GM18861 (cell line): ENCODE results near the gene MEF2B.
"Not testable (repeated sequence)": the region's sequence is repeated elsewhere in the genome, so short reads cannot be mapped to it uniquely, and the experiment has no call there.

ENCODE experiments used
- ATAC-seq: cut with Tn5 transposase; IDR thresholded peaks from one replicate; pipeline ENCODE4 v1.9.1; 2021; ENCODE audit not compliant: unreplicated experiment

MEF2B gene

DNA sequence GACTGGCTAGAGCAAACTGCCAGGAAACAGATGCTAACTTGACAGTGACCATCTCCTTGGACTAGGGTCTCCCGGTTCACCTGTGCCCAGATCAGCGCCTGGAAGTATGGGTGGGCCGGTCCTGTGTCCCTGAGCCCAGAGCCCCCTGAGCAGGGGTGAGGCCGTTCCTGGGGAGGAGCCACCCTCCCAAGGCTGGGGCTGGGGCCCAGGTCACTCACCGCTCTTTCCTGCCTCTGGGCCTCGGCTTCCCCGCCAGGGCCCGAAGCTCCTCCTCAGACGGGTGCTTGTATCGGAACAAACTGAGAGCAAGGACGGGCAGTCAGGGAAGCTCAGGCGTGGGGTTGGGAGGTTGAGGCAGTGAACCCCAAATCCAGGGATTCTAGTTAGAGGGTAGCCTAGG is 37.2 kb downstream of the MEF2B start:
- no peak for ATAC-seq

- no peak for ATAC-seq
Observed at GRCh38 chr19:19131989-19132388, 38.1 kb downstream of the MEF2B start.

DNA sequence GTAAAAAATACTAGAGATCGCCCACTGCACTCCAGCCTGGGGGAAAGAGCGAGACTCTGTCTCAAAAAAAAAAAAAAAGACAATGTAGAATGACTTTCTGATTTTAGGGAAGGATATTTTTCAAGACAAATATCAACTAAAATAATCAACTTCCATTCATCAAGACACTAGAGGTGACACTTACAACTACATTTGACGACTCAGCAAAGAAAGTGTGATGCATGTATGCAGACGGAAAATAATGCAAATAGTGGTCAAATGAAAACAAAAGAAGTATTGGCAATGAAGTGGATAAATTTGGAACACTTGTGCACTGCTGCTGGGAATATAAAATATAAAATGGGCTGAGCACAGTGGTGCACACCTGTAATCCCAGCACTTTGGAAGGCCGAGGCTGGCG is 44.0 kb downstream of the MEF2B start:
- no peak for ATAC-seq

GRCh38 chr19:19123386-19123785 is 46.7 kb downstream of the MEF2B start:
- no peak for ATAC-seq

- ATAC-seq = no peak
Observed at GRCh38 chr19:19122902-19123301, 47.2 kb downstream of the MEF2B start.

- ATAC-seq = no peak
Observed at GRCh38 chr19:19121371-19121770, 48.7 kb downstream of the MEF2B start.

DNA sequence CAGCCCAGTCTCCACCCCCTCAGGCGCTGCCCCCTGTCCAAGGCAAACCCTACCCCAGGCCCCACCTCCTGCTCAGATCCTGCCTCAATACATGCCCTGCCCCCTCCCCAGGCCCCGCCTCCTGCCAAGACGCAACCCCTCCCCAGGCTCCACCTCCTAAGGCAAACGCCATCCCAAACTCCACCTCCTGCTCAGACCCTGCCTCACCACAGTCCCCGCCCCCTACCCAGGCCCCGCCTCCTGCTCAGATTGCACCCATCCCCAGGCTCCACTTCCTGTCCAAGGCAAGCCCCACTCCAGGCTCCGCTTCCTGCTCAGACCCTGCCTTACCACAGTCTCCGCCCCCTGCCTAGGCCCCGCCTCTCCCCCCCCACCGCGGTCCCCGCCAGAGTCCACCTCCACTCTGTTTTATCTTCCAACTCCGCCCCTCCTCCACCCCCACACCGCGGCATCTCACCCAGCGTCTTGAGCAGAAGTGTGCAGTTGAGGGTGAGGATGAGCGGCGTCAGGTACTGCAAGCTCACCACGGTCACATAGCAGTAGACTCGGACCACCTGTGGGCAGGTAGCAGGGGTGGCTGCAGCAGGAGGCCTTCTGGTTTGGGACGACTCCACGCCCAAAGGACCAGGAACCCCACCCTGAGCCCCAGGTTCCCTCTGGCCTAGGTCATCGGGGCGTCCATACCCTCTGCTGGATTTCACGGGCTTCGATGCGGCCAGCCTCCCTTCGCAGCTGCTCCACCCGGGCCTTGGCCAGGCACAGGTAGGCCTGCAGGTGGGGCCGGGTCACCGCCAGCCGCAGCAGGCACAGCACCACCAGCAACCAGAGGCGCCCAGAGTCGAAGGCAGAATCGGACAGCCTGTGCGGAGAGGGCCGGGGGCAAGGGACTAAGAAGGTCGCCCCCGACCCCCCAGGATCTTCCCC is 49.5 kb downstream of the MEF2B start:
- no peak for ATAC-seq

GRCh38 chr19:19119325-19120237 is 50.5 kb downstream of the MEF2B start:
- ATAC-seq = no peak

DNA sequence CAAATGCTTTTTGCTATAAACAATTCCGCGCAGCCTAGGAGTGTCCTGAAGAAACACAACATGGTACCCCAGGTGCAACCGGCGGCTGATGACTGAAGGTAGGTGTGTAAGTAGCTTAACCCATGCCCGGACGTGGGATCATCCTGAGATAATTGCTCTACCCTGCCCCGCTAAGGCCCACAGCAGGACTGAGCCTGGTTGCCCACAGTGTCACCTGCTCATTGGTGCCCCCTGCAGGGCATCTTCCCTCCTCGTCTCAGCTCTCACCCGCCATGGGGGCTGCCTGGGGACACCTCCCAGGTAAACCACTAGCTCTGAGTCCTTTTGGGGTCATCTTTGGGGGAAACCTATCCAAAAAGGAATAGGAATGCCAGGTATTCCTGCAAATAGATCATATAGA is 54.1 kb downstream of the MEF2B start:
- no peak for ATAC-seq

DNA sequence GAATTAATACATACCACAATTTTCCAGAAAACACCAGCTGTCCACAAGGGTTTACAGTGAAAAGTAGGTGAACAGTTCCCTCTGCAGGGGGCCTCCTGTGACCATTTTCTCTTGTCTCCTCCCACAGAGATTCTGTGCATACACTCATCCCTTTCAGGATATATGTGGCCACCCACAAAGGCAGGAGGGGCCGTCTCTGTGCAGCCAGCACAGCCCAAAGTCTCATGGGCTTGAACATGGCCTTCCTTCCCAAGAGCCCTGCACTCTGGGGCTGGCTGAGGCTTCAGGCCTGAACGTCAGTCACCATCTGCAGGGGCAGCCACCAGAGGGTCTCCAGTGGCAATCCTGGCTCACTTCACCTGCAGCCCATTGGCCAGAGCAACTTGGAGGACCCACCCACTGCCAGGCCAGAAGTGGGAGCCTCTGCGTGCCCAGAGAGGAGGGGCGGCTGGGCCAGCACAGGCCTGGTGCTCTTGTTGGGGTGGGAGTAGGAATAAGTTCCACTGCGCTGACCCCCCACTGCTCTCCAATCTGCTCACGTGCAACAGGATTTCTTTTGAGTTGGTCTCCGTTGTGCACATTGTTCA is 56.9 kb downstream of the MEF2B start:
- no peak for ATAC-seq

DNA sequence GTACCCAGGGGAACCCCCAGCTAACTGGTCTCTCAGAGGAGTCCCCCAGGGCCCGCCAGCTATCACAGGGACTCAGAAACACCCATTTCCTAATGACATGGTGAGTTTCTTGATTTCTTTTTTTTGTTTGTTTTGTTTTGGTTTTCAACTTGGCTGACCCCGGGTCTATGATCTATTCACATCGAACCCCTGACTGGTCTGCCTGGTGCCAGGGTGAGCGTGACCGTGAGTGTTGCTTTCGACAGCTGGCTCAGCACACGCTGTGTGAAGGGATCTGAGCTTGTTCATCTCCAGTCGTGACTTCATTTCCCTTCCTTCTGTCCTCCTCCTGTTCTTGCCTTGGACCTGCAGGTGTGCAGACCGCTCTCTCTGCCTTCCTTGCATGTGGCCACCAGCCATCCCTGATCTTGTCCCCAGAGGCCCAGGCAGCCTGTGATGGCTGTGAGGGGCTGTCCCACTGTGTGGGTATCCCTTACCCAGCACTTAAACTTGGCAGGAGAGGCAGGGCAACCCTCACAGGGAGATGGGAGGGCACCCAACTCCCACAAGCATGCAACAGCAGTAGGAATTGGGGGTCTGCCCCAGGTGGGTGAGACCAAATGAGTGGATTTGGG is 58.0 kb downstream of the MEF2B start:
- ATAC-seq = no peak

DNA sequence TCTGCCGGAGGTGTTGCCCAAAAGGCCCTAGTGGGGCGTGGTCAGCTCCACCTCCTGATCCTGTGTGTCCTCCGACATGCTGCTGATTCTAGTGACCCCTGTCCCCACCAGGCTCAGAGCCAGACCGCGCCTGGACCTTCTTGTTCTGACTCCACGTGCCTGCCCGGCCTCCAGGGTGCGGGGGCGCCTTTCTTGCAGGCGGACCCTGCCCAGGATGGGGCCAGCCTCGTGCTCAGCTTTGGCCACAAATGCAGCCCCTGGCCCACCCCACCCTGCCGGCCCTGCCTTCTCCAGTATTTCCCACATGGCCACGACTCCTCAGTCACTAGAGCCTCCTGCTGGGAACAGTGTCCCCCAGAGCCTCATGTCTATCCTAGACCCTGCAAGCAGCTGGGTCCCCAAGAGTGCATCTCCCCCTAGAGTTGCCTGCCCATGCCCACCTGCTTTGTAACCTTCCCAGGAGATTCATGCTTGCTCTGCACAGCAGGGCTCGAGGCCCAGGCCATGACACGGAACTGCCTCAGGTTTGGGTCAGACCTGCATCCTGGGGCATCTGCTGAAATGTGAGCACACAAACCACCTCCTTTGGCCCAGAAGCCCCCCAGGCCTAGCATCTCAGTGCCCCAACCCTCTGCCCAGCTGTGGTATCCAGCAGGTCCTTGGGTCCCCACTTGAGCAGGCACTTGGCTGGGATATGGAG is 58.8 kb downstream of the MEF2B start:
- no peak for ATAC-seq

DNA sequence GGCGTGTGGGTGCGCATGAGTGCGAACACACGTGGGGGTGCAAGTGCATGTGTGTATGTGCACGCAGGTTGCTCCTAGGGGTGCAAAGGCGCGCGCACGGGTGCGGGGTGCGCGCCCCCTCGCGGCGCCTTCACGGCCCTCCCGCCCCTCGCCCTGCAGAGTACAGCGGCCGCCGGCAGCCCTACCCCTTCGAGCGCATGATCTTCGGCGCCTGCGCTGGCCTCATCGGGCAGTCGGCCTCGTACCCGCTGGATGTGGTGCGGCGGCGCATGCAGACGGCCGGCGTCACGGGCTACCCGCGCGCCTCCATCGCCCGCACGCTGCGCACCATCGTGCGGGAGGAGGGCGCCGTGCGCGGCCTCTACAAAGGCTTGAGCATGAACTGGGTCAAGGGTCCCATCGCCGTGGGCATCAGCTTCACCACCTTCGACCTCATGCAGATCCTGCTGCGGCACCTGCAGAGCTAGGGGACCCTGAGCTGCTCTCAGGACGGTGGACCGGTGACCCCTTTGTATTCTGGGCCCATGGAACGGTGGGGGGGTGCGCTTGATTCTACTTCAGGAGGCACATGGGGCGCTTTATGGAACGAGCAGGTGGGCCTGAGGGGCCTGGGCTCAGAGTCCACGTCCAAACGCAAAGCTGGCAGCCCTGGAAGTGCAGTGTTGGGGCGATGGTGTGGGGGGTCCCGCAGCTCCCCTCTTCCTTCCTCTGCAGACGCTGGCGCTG is 59.5 kb downstream of the MEF2B start:
- no peak for ATAC-seq

GRCh38 chr19:19109601-19110000 is 60.5 kb downstream of the MEF2B start:
- no peak for ATAC-seq

DNA sequence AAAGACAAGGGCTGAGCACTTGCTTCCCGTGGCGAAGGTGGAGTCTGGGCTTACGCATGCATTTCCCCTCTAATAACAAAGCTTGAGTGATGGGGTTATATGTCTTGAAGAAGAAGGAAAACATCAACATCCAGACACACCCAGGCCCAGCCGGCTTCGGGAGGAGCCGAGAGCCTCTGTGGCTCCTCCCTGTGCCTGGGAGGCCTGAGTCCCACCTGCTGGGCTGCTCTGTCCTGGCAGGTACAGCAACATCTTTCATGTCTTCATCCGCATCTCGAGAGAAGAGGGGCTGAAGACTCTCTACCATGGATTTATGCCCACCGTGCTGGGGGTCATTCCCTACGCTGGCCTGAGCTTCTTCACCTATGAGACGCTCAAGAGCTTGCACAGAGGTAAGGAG is 62.4 kb downstream of the MEF2B start:
- ATAC-seq = no peak

GRCh38 chr19:19106938-19107337 is 63.1 kb downstream of the MEF2B start:
- not testable (repeated sequence) for ATAC-seq

GRCh38 chr19:19106056-19106551 is 64.0 kb downstream of the MEF2B start:
- no peak for ATAC-seq

DNA sequence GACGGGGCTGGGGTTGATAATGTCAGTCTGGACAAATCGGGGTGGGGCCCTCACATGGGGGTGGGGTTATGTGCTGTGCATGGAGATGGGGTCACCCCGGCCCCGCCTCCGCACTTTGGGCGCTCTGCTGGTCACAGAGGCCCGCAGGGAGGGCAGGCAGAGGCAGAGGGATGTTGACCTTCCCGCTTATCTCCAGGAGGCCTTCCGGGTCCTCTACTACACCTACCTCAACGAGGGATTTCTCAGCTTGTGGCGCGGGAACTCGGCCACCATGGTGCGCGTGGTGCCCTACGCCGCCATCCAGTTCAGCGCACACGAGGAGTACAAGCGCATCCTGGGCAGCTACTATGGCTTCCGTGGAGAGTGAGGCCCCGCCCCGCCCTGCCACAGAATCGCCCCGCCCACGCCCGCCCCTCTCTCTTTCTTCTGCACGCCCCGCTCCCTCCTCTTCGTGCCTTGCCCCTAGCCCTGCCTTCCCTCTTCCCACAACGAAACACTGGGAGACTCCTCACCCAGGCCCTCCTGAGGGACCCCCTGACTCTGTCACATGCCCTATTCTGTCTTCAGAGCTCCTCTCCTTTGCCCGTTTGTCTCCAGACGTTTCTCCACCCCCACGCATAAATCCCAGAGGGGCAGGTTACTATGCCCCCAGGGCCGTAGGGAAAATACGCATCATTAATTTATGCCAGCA is 64.6 kb downstream of the MEF2B start:
- ATAC-seq = no peak

GRCh38 chr19:19103167-19103566 is 66.9 kb downstream of the MEF2B start:
- no peak for ATAC-seq
